UCSD-AML1 (cell line): ENCODE results near the gene ACOT12.

ENCODE experiments used
- DNase-seq: peaks from one replicate; lab custom pipeline; 2025; ENCODE audit not compliant: unreplicated experiment; lab: John Stamatoyannopoulos, UW

ACOT12 gene

GRCh38 chr5:81401266-81401665, 7.3 kb upstream of the ACOT12 start:
- no peak for DNase-seq

- no peak for DNase-seq
Observed at GRCh38 chr5:81400375-81400774, 6.4 kb upstream of the ACOT12 start.

DNA sequence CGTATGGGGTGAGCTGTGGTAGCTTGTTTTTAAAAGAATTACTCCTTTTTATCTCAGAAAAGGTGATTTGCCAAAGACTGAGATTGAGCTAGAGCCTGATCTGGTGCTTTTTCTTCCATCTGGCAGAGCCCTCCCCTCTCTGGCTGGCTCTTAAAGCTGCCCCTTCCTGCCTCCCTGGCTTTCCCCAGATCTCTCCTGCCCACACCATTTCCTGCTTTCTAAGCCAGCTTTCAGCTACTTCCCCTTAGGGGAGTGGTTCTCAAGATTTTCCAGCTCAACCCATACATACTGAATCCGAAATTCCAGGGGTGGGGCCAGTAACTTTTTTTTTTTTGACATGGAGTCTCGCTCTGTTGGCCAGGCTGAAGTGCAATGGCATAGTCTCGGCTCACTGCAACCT, 4.8 kb upstream of the ACOT12 start:
- DNase-seq: peak; percentile 37

GRCh38 chr5:81397176-81397575, 3.2 kb upstream of the ACOT12 start:
- peak; percentile 12 for DNase-seq

DNA sequence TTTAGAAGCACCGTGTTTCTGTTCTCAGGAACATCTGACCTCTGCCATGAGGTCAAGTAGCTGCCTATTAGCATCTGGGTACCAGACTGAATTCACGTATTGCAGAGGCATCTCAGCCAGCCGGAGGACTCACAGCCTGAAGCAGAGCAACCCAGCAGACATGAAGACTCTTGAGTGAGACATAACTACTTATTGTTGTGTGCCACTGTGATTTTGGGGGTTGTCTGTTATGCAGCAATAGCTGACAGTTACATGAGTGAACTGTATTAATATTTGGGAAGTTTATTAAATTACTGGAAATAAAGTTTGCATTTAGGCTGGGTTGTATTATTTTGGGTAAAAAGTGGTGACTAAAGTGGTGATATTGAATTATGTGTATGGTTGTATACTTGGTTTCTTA, 1.3 kb upstream of the ACOT12 start:
- no peak for DNase-seq

DNA sequence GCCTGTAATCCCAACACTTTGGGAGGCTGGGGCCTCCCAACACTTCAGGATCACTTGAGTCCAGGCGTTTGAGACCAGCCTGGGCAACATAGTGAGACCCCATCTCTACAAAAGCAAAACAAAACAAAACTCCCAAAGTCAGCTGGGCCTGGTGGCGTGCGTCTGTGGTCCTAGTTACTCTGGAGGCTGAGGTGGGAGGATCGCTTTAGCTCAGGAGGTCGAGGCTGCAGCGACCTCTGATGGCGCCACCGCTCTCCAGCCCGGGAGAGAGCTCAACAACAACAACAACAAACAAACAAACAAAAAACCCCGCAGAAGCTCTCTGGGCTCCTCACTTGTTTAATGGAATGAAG, 528 bp downstream of the ACOT12 start:
- no peak for DNase-seq

- DNase-seq: no peak
Observed at GRCh38 chr5:81389025-81389424, 4.9 kb downstream of the ACOT12 start.

GRCh38 chr5:81388169-81388568, 5.8 kb downstream of the ACOT12 start:
- no peak for DNase-seq

DNA sequence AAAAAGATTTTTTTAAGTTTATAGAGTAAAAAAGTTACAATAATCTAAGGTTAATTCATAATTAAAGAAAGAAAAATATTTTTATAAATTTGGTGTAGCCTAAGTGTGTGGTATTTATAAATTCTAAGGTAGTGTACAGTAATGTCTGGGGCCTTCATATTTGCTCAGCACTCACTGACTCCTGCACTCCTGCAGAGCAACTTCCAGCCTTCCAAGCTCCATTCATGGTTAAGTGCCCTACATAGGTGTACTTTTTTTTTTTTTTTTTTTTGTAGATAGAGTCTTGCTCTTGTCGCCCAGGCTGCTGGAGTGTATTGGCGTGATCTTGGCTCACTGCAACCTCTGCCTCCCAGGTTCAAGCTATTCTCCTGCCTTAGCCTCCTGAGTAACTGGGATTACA, 10.1 kb downstream of the ACOT12 start:
- DNase-seq: no peak

GRCh38 chr5:81371354-81371876, 22.5 kb downstream of the ACOT12 start:
- DNase-seq: no peak

DNA sequence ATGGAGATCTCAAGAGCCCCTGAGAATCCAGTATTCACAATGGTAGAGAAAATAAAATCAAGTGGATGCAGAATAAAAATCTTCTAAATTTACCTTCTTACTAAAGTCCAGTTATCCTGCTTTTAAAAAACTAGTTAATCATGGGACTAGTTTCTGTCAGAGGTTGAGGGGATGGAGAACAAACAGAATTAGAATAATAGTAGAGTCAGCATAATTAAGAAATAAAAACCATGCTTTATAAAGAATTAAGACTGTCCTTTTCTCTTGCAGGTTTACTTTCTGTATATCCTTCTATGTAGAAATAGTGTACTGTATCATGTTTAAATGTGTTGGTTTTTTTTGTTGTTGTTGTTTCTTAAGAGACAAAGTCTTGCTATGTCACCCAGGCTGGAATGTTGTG, 23.0 kb downstream of the ACOT12 start:
- no peak for DNase-seq

DNA sequence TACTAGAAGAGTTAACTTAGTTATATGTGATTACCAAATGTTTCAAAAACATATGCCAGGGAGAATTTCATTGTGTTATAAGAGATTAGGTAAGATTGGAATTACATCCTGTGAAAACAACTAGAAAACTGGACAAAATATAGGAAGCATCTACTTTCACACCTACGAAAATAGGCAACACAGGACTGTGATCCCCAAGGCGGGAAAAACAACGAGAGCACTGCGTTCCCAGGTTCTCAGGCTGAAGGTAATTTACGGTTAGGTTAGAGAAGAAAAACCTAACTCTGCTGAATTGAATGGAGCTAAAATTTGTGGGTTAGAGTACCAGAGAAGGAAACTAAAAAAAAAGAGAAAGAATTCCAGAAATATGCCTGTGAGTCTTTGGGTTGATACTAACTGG, 28.4 kb downstream of the ACOT12 start:
- DNase-seq: no peak

GRCh38 chr5:81363093-81363871, 30.7 kb downstream of the ACOT12 start:
- no peak for DNase-seq

- no peak for DNase-seq
Observed at GRCh38 chr5:81361600-81361999, 32.3 kb downstream of the ACOT12 start.

GRCh38 chr5:81360640-81361039, 33.3 kb downstream of the ACOT12 start:
- DNase-seq: no peak

DNA sequence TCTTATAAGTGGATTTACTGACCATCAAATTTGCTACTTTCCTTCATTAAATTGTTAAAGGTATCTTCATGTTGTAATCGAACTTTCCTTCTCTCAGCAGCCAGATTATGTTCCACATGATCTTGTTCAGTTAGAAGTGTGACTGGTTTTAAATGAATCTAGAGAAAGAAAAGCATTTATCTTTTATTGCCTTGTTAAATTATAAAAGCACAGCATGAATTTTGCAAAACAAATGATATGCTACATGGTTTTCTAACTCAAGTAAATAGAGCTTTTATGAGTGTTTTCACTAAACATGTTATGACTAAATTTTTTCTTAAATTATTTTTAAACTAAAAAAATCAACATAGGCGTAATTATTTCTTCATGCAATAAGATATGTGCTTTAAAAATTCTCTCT, 34.1 kb downstream of the ACOT12 start:
- DNase-seq: no peak

DNA sequence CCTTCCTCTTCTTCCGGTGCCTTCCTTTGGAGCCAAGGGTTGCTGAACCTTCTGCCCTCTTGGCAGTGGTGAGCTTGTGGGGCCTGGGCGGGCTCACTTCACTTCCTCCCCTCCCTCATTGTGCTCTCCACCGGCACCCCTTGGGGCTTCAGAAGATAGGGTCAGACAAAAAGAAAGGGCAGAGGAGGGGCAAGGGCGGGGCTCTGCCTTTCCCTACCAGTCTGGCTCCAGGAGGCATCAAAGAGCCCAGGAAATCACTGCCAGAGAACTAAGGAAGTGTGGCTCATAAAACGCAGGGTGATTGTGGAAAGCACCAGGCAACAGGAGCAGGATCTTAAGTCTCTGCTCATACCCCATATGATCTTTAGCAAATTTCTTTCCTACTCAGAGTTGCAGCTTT, 34.8 kb downstream of the ACOT12 start:
- DNase-seq: no peak

DNA sequence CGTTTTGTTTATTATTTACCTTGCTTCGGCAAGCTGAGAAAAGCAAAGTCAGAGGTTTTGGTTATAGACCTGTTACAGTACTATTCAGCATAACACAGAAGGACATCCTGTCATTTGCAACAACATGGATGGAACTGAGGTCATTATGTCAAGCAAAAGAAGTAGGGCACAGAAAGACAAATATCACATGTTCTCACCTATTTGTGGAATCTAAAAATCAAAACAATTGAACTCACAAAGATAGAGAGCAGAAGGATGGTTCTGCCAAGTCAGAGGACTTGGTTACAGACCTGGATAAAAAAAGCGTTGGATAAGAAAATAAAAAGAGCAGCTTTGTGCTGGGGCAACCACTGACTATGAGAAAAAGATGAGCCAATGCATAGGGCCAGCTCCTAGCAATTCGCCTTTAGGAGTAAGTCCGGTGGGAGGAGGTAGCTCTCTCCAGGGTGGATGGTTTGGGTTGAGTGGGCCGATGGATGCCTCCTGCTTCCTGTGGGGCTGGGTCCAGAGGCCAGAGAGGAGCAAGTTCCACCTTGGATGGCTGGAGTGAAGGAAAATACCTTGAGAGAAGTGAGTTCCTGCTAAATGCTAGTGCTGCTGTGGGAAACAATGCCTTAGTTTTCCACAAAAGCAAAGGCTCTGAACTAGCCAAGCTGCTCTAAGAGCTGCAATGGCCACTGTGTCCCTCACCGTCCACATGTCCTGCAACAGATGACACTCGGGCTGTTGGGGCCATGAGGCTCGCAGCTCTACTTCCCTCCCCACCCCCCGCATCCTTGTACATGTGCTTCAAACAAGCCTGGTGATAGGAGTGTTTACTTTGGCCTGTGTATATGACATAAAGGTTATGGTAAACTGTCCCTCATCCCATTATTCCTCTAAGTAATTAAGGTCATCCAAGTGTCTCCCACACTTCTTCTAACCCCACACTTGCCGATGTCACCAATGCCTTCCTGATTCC, 38.4 kb downstream of the ACOT12 start:
- DNase-seq: no peak

- DNase-seq: no peak
Observed at GRCh38 chr5:81354093-81354492, 39.8 kb downstream of the ACOT12 start.

DNA sequence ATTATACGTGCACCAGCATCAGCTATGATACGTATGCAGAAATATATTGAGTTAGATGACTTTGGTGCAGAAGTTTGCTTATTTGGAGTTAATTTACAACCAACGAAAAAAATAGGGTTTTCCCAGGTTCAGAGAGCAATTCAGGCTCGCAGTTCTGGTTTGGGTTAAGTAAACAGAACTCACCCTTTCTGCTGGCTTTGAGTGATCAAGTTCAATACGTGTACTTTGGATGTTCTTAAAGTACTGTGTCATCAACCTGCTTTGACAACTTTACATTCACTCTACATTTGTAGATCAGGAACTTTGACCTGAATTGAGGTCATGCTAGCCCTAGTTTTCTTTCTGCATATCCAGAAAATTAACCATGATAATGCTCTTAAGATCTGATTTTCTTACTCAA, 40.7 kb downstream of the ACOT12 start:
- DNase-seq: no peak

DNA sequence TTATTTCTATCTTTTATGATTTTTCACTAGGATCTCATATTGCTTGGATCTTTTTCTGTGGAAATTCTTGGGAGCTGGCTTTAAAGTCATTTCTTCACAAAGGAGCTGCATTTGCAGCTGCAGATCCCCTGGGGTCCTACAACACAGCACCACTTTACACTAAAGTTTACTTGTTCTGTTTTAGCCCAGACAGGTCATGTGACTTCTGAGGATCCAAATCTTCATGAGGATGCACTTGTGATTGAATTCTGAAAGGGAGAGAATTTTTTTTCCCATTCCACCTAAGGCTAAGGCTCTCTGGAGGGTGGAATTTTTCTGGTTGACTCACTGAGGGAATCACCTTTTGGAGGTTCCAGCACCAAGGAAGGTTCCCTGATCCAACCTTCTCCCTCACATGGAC, 43.4 kb downstream of the ACOT12 start:
- no peak for DNase-seq

DNA sequence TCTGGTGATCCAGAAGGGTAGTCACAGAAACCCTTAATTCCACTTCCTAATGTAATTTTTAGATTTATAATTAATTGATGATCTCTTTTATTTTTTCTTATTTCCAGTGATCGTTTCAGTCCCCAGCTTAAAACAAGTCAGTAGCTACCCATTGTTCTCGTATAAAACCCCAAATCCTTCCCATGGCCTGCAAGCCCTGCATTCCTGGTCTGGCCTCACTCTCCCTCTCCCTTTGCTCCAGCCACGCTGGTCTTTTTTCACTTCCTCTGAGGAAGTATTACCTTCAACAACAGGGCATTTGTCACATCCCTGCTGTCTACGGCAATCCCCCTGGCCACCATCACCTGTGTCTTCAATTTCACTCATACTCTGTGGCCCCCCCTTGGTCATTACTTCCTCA, 44.8 kb downstream of the ACOT12 start:
- DNase-seq: no peak
